ENCODE measurements around the gene SIRT4.

SIRT4 gene

Small RNAs within 50 kb of the gene (small RNA-seq; reads per million reads assigned to genes)
- gene RNU4-1: 1,820 to 3,363 reads per million in 2 experiments
- 1,363 to 1,802 reads per million in 2 experiments for gene RNU4-2
- gene RNU6-1088P: 0 reads per million in 2 experiments

Data from SK-N-DZ (cell line).